Activated T-cell treated with anti-CD3 and anti-CD28 coated beads for 1 hour (primary cell): ENCODE results near the gene DNAJC10.

ENCODE experiments used
- DNase-seq: peaks from one replicate; pipeline ENCODE4 v3.0.0-alpha.2; 2020; ENCODE audit warnings: low read depth

The DNAJC10 gene

DNA sequence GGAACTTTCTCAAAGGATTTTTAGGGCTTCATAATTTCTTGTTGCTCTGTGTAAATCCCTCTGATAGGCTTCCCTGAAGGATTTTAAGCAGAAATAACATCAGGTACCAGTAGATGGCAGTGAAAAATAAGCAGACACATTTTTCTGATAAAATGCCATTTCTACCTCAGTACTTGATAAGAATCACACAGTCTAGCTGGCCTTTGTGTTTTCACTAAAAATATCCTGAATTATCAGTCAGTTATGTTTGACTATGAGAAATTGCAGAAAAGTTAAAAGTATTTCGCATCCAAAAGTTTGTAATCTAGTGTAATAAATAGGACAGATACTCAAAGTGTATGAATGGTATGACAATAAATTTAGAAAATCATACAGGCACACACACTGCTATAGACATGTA, 68.7 kb downstream of the DNAJC10 start:
- DNase-seq: no peak

- no peak for DNase-seq
These were observed 76.4 kb downstream of the DNAJC10 start for GRCh38 chr2:182792441-182792840.

DNA sequence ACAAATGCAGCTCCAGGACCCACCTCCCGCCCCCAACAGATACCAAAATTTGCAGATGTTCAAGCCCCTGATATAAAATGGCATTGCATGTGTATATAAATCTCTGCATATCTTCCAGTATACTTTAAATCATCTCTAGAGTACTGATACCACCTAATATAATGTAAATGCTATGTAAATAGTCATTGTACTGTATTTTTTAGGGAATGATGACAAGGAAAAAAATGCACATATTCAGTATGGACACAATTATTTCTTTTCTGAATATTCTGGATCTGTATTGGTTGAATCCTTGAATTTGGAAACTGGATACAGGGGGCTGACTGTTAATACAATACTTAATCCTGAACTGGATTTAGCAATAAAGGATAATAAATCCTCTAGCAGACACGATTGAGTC, 82.7 kb downstream of the DNAJC10 start:
- no peak for DNase-seq

DNA sequence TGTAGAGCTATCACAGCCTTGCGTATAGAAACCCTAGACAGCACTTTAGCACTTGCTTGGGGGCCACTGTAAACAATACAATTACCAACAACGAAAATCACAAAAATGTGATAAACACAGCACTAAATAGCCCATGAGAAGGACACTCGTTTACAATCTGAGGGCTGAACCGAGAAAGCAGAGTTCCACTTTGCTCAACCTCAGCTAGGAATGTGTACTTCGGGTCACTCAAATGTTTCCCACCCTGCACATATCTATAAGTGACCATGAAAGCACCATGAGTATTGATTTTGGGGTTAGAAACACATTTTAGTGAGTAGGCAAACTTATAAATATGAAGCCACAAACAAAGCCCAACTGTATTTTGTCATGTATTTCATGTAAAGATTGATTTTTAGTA, 88.1 kb downstream of the DNAJC10 start:
- no peak for DNase-seq

- DNase-seq: no peak
These were observed 91.3 kb downstream of the DNAJC10 start for GRCh38 chr2:182807319-182807718.

DNA sequence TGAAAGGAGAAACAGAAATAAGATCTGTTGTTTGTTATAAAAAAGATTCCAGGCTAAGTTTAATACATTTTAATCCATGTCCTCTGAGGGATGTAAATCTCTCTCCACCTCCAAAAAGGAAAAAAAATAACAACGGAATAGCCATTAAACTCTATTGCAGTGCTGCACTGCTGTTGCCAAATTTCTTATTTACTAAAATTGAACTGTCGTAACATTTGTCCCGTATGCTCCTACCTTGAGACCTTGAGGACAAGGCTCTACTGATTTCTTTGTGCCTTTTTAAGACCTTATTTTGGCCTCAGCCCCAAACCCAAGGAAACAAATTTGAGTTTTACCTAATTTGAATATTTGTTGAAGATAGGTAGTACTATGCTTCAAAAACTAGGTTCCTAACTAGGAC, 94.0 kb downstream of the DNAJC10 start:
- no peak for DNase-seq

DNA sequence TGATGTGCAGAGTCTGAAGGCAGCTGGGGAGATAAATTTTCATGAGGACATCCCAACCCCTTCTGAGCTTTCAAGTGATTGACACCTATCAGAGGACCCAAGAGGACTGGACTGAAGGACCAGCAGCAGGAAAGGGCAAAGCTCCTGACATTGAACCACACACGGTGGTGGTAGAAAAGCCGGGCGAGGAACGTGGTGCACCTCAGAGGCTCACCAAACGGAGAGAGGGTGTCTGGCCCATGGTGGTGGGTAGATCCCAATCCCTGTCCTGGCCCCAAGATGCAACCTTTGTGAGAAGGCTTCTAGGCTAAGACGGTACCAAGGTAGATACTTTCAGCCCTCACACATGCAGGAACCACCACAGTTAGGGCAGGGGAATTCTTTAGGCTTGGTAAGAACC, 98.3 kb downstream of the DNAJC10 start:
- DNase-seq: no peak

DNA sequence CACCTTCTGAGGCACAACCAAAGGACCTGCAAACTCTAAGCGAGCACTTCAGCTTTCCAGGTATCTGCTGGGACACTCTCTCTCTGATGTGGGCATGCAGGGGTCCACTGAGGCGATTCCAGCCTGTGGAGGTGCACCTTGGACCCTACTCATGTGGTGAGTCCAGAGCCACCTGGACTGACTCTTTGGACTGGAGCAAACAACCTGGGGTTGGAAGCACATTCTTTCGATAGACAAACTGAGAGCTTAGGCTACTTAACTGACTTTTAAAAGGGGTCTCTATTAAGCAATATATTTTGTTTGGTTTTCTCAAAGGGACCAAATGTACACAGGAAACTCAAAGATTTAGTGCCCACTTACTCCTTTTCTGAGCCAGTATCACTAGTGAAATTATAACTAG, 98.7 kb downstream of the DNAJC10 start:
- no peak for DNase-seq

DNA sequence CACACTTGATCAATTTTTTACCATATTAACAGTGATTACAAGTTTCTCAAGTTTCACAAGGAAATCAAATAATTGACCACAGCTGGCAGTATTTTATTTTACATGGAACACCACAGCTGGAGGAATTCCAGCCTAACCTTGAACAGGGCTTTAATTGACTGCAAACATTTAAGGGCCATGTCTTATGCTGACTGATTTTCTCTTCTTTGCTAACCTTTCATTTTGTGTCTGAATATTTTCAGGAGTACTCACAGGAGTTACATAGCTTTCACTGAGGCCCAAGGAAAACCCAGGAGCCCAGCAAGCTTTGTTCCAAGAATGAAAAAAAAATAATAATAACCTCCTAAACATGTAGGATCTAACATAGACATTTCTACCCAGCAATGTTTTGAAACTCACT, 100.8 kb downstream of the DNAJC10 start:
- no peak for DNase-seq

DNA sequence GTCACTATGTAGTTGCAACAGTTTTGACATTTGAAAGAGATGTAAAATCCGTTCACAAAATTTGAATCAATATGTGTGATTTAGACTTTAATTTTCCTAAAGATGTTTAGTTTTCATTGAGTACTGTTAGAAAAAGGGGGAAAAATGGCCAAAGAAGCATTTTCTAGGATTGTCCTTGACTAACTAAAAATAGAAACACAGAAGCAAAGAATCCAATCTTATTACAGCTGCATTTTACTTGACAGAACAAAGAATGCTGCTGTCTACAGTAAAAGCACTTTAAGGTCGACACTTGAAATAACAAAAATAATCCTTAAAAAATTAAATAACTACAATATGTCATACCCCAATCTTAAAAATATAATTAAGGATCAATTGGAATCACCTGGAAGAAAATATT, 101.5 kb downstream of the DNAJC10 start:
- no peak for DNase-seq

- DNase-seq: no peak
These were observed 102.4 kb downstream of the DNAJC10 start for GRCh38 chr2:182818501-182818900.

GRCh38 chr2:182818925-182819324, 102.9 kb downstream of the DNAJC10 start:
- DNase-seq: no peak

DNA sequence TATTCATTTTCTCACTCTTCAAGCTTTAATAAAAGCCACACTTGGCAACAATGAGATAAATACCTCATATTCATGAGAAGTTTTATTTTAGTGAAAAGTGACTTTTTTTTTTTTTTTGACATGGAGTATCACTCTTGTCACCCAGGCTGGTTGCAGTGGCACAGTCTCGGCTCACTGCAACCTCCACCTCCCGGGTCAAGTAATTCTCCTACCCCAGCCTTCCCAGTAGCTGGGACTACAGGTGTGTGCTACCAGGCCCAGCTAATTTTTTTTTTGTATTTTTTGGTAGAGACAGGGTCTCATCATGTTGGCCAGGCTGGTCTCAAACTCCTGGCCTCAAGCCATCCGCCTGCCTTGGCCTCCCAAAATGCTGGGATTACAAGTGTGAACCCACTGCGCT, 103.4 kb downstream of the DNAJC10 start:
- no peak for DNase-seq

DNA sequence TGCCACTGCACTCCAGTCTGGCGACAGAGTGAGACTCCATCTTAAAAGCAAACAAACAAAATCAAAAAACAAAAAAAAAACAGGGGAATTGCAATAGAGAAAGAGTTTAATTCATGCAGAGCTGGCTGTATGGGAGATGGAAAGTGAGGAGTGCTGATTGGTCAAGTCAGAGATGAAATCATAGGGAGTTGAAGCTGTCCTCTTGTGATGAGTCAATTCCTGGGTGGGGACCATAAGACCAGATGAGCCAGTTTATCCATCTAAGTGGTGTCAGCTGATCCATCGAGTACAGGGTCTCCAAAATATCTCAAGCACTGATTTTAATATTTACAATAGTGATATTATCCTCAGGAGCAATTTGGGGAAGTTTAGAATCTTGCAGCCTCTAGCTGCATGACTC, 105.1 kb downstream of the DNAJC10 start:
- no peak for DNase-seq

DNA sequence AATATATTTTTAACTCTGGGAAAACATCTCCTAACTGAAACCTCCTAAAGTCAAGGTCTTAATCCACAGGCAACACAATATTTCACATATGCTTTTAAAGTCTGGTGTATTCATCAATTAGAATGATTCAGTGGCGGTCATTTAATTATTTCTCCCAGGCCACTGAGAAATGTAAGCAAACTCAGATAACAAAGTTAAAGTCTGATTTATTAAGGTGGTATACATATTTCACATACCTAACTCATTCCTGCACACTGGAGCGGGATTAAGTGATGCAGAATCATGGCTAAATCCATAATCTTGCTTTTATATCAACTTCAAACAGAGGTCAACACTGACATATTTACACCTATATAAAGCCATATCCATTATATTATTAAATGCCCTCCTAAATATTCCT, 106.7 kb downstream of the DNAJC10 start:
- no peak for DNase-seq

GRCh38 chr2:182824056-182824766, 108.2 kb downstream of the DNAJC10 start:
- no peak for DNase-seq

DNA sequence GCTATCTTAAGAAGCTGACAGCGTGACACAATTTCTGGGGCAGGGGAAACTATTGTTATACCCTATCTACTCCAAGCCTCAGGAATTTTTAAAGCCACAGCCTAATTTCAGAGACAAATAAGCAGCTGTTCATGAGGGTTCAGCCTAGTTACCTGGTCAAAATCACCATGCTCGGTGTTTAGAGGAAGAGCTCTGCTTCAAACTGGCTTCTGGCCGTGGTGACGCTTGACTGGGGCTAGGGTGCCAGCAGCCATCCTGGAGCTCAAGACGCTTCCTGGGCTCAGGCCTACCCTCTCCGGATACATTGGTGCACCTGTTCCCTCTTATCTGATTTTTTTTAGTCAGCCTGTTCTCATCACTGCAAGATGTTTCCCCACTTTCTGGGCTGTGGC, 108.7 kb downstream of the DNAJC10 start:
- DNase-seq: no peak

DNA sequence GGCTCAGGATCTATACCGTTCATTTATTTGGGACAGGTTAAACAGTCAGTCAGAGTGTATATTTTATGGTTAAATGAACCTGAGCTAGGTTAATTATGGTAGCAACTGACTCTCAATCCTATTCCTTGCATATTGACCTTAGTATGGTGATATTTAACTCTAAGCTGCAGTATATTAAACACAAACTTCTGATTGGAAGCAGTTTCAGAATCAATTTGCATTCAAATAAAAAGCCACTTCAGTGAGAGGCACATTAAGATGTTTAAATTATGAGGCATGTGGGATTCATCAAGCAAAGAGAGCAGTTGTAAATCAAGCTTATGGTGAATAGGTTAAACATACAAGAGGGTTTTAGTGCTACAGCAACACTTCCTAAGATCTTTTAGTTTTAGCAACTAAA, 110.0 kb downstream of the DNAJC10 start:
- DNase-seq: no peak

DNA sequence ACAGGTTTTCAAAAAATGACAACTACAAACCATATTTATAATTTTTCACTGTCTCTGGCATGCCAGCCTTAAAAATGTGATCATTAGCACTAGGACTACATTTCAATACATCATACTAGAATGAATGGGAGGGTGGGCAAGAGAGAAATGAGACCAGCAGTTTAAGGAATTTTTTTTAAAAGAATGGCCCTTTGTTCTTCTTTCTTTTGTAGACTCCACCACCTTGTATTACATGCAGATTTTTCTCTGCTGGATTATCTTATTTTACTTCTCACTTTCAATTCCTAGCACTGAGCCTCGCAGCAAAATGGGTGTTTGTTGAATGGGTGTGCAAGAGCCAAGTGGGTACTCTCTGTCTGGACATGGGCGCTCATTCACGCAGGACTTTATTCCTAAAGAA, 110.4 kb downstream of the DNAJC10 start:
- no peak for DNase-seq

DNA sequence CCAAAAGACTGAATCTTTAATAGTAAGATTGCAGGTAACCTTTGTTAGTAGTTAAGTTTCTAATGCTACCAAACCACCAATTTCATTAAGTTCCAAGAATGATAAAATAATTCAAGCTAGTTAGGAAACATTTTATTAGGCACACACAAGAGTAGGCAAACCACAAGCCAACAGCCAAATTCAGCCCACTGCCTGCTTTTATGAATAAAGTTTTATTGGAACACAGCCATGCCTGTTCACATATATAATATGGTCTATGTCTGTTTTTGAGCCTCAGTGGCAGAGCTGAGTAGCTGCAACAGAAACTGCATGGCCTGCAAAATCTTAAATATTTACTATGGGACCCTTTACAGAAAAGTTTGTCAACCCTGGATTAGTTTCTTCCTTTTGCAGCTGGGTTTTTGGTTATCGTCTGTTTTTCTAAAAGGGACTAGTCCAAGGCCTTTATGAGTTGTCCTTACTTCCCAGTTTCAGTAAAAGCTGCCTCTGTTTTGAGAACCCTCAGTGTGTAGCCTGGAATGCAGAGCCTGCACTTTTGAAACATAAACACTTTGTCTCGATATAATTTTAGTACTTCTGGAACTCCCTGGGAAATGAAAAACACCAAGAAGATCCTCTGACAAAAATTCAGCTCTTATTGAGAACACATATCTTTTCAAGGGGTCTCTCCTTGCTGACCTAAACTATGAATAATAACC, 111.3 kb downstream of the DNAJC10 start:
- DNase-seq: no peak

GRCh38 chr2:182831101-182831500, 115.0 kb downstream of the DNAJC10 start:
- no peak for DNase-seq

- DNase-seq: no peak
These were observed 115.9 kb downstream of the DNAJC10 start for GRCh38 chr2:182831921-182832320.

DNA sequence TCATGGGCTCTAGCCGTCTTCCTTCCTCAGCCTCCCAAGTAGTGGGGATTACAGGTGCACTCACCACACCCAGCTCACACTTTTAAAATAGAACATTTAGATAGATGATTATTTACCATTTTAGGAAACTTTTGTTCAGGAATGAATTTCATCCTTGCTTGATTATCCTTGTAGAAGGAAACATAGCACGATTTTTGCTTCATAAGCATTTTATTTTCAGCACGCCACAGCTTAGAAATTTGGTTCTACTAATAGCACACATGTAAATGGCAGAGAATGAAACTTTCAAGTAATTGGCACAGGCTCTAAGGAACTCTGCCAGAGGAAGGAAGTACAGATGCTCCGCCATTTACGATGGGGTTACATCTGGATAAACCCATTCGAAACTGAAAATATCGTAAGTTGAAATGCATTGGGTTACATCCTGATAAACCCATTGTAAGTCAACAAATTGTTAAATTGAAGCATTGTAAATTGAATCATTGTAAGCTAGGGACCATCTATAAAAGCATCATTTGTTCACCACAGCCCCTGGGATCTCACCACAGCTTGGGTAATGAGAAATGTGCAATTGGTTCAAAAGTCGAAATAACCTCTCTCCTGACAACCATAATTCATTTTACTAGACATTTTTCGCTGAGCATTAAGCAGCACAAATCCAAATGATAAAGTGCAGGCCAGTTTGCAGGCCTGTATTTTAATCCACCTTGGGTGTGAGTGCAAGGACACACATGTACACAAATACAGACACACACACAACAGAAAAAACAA, 117.2 kb downstream of the DNAJC10 start:
- no peak for DNase-seq
